K562 (cell line): Measurements from ENCODE around the gene CFAP251. TPM values are rescaled to one million over a fixed set of nuclear protein-coding genes. Genes with fewer than 3 reads are reported as not detected.

ENCODE experiments used
- HNRNPUL1 ChIP-seq: fragments of 200-400 bp; formaldehyde crosslinking; IDR thresholded peaks from 2 replicates; pipeline ENCODE4 v1.6.1; 2017; ENCODE audit warnings: low read length
- LARP7 ChIP-seq: fragments of 450-650 bp; IDR thresholded peaks from 2 replicates; pipeline ENCODE4 v1.6.1; 2016
- MEF2D ChIP-seq: conservative IDR thresholded peaks from 2 replicates; pipeline ENCODE4 v1.6.1; 2016; ENCODE audit warnings: low read depth, missing genetic modification characterization, missing compliant biosample characterization
- MYBL2 ChIP-seq, 2 experiments: fragments of 450-650 bp in 1 of 2; sonication (generic) in 1 of 2; formaldehyde crosslinking in 1 of 2; IDR thresholded peaks; 2 replicates each; pipeline versions ENCODE4 v1.6.1 to v1.8.1; 2017 to 2022; ENCODE audit warnings: borderline replicate concordance in 1 of 2, inconsistent platforms in 1 of 2, low read depth in 1 of 2, mild to moderate bottlenecking in 1 of 2, missing genetic modification reagents in 1 of 2, moderate library complexity in 1 of 2
- SAFB2 ChIP-seq: fragments of 200-400 bp; formaldehyde crosslinking; IDR thresholded peaks from 2 replicates; pipeline ENCODE4 v1.6.1; 2018; ENCODE audit warnings: borderline replicate concordance, low read length, low read depth, moderate library complexity; ENCODE audit not compliant: severe bottlenecking
- SMAD1 ChIP-seq: fragments of 150-350 bp; IDR thresholded peaks from 2 replicates; pipeline ENCODE4 v1.6.1; 2014; ENCODE audit warnings: low read length, low read depth; ENCODE audit not compliant: partially characterized antibody
- polyA plus RNA-seq, 8 experiments: library from polyadenylated mRNA; depleted of rRNA in 4 of 8; stranded (reverse) in 5 of 8; unstranded in 3 of 8; fragments of >200 nt; fragmentation: Nextera tagmentation in 2 of 8; fragmentation: Illumina TruSeq in 1 of 8; extraction: Ambion mirVana in 2 of 8; extraction: Trizol in 1 of 8; gene quantifications; 2 replicates each; pipeline versions ENCODE4 v1.2.1 to v1.2.3, GENCODE V29; 2011 to 2014; ENCODE audit warnings: inconsistent platforms in 1 of 8, missing spikeins in 1 of 8
- total RNA-seq, 7 experiments: library from RNA; depleted of rRNA in 6 of 7; stranded (reverse); fragments of >200 nt in 6 of 7; fragmentation: Illumina TruSeq in 2 of 7; extraction: Trizol in 2 of 7; gene quantifications; 2 replicates each; pipeline versions ENCODE4 v1.2.1 to v1.2.3, GENCODE V29; 2011 to 2021; ENCODE audit warnings: low replicate concordance in 1 of 7
- TF ChIP-seq, protein P1 (sequence below): fragments of 450-650 bp; IDR thresholded peaks from 2 replicates; pipeline ENCODE4 v1.6.1; 2018; ENCODE audit warnings: mild to moderate bottlenecking, low read depth; ENCODE audit not compliant: partially characterized antibody
- TF ChIP-seq, protein P2 (sequence below): fragments of 200-800 bp; sonication (Bioruptor generic); IDR thresholded peaks from 2 replicates; pipeline ENCODE4 v1.6.1; 2016; ENCODE audit warnings: missing genetic modification characterization, missing compliant biosample characterization
- TF ChIP-seq, protein P3 (sequence below), 2 experiments: IDR thresholded peaks in 1 of 2; conservative IDR thresholded peaks in 1 of 2; 2 replicates each; pipeline ENCODE4 v1.6.1; 2016; ENCODE audit warnings: low read depth in 2 of 2, mild to moderate bottlenecking in 1 of 2, missing compliant biosample characterization in 1 of 2, missing genetic modification characterization in 1 of 2, moderate library complexity in 1 of 2

CFAP251 gene
- total and polyA plus RNA-seq, 9 of the 15 experiments (the other 6 are each of a cell fraction or from before 2014, with no cell fraction given) = 16.6 to 31.0 (median 19.1) TPM

DNA sequence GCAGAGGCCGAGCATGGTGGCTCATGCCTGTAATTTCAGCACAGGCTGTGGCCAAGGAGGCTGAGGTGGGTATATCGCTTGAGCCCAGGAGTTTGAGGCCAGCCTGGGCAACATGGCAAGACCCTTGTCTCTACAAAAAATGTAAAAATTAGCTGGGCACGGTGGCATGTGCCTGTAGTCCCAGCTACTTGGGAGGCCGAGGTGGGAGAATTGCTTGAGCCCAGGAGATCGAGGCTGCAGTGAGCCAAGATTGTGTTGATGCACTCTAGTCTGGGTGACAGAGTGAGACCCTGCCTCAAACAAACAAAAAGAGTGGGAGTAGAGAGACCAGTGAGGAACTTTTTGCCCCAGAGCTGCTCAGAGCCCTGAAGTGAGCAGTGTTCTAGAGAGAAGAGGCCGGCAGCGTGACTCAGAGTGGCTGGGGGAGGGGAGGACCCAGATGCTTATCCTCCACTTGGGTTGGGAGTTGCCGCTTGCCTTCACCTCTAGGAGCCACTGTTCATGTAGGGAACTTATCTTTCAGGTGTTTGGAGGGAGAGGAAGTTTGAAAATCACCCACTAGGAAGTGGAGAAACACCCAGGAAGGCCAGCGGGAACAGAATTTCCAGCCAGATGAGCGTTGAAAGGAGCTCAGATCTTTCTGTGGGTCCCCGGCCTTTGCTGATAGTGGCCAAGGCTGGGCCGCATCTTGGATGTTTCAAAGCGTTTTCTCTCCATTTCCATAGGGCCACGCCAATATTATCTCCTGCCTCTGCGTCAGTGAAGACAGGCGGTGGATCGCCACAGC, 15.3 kb downstream of the CFAP251 start (continued):
- TF ChIP-seq, protein P1, sequence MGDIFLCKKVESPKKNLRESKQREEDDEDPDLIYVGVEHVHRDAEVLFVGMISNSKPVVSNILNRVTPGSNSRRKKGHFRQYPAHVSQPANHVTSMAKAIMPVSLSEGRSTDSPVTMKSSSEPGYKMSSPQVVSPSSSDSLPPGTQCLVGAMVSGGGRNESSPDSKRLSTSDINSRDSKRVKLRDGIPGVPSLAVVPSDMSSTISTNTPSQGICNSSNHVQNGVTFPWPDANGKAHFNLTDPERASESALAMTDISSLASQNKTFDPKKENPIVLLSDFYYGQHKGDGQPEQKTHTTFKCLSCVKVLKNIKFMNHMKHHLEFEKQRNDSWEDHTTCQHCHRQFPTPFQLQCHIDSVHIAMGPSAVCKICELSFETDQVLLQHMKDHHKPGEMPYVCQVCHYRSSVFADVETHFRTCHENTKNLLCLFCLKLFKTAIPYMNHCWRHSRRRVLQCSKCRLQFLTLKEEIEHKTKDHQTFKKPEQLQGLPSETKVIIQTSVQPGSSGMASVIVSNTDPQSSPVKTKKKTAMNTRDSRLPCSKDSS = no peak
- TF ChIP-seq MEF2D (tag) = 0 out of 2 replicates have a peak, but pooled peaks have one; percentile 57
- TF ChIP-seq, protein P2, sequence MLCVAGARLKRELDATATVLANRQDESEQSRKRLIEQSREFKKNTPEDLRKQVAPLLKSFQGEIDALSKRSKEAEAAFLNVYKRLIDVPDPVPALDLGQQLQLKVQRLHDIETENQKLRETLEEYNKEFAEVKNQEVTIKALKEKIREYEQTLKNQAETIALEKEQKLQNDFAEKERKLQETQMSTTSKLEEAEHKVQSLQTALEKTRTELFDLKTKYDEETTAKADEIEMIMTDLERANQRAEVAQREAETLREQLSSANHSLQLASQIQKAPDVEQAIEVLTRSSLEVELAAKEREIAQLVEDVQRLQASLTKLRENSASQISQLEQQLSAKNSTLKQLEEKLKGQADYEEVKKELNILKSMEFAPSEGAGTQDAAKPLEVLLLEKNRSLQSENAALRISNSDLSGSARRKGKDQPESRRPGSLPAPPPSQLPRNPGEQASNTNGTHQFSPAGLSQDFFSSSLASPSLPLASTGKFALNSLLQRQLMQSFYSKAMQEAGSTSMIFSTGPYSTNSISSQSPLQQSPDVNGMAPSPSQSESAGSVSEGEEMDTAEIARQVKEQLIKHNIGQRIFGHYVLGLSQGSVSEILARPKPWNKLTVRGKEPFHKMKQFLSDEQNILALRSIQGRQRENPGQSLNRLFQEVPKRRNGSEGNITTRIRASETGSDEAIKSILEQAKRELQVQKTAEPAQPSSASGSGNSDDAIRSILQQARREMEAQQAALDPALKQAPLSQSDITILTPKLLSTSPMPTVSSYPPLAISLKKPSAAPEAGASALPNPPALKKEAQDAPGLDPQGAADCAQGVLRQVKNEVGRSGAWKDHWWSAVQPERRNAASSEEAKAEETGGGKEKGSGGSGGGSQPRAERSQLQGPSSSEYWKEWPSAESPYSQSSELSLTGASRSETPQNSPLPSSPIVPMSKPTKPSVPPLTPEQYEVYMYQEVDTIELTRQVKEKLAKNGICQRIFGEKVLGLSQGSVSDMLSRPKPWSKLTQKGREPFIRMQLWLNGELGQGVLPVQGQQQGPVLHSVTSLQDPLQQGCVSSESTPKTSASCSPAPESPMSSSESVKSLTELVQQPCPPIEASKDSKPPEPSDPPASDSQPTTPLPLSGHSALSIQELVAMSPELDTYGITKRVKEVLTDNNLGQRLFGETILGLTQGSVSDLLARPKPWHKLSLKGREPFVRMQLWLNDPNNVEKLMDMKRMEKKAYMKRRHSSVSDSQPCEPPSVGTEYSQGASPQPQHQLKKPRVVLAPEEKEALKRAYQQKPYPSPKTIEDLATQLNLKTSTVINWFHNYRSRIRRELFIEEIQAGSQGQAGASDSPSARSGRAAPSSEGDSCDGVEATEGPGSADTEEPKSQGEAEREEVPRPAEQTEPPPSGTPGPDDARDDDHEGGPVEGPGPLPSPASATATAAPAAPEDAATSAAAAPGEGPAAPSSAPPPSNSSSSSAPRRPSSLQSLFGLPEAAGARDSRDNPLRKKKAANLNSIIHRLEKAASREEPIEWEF = peak; percentile 71; the same call in 1 of the 2 replicates
- TF ChIP-seq SAFB2 = no peak
- no peak for TF ChIP-seq LARP7
- TF ChIP-seq SMAD1 = no peak
- peak; percentile 53; the same call in 1 of the 2 replicates for TF ChIP-seq MYBL2 (IDR thresholded peaks at IDR 0.05; ENCODE audit: low read depth)
- TF ChIP-seq MYBL2 (CRISPR knock-in tag; IDR thresholded peaks at IDR 0.05; ENCODE audit: borderline replicate concordance) = no peak
- TF ChIP-seq, protein P3, sequence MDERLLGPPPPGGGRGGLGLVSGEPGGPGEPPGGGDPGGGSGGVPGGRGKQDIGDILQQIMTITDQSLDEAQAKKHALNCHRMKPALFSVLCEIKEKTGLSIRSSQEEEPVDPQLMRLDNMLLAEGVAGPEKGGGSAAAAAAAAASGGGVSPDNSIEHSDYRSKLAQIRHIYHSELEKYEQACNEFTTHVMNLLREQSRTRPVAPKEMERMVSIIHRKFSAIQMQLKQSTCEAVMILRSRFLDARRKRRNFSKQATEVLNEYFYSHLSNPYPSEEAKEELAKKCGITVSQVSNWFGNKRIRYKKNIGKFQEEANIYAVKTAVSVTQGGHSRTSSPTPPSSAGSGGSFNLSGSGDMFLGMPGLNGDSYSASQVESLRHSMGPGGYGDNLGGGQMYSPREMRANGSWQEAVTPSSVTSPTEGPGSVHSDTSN (CRISPR knock-in tag; IDR thresholded peaks at IDR 0.05; ENCODE audit: low read depth) = no peak
- TF ChIP-seq, protein P3 (tag; conservative IDR thresholded peaks at IDR 0.05; ENCODE audit: low read depth) = no peak
- TF ChIP-seq HNRNPUL1 = 0 out of 2 replicates have a peak, but pooled peaks have one; percentile 29
